Keratinocyte (primary cell): ENCODE data around the gene BAG3. TPM values are rescaled to one million over a fixed set of nuclear protein-coding genes. Genes with fewer than 3 reads are reported as not detected.
A peak's percentile ranks its signal among the peaks of the same experiment; 100 is the strongest.

Source experiments
- DNase-seq: peaks from one replicate; pipeline ENCODE4 v3.0.0-alpha.2; 2011; ENCODE audit warnings: low read depth, missing footprints, low spot score
- FAIRE-seq: peaks from 2 replicates; lab custom pipeline; 2011; peaks lifted over from hg19 to GRCh38; lab: Jason Lieb, UNC
- H2AFZ ChIP-seq: 2 replicates; pipeline ENCODE4 v1.6.0; 2012; ENCODE audit warnings: low read length, control low read depth, inconsistent platforms; ENCODE audit not compliant: control insufficient read depth
- H3K27ac ChIP-seq: 2 replicates; pipeline ENCODE4 v1.5.1; 2011; ENCODE audit warnings: low read length; ENCODE audit not compliant: control insufficient read depth, insufficient read depth
- H3K27me3 ChIP-seq: 3 replicates; pipeline ENCODE4 v1.6.0; 2011; ENCODE audit warnings: low read length; ENCODE audit not compliant: control insufficient read depth, insufficient read depth; ENCODE audit errors: extremely low read depth
- H3K36me3 ChIP-seq, 2 experiments: 2 replicates in 1 of 2; 3 replicates in 1 of 2; pipeline ENCODE4 v1.5.1; 2011; ENCODE audit warnings: low read length in 2 of 2, mild to moderate bottlenecking in 1 of 2; ENCODE audit not compliant: control insufficient read depth in 2 of 2, insufficient read depth in 2 of 2; ENCODE audit errors: extremely low read depth in 1 of 2
- H3K4me1 ChIP-seq: 3 replicates; pipeline ENCODE4 v1.5.1; 2011; ENCODE audit warnings: low read length; ENCODE audit not compliant: control insufficient read depth, insufficient read depth; ENCODE audit errors: extremely low read depth
- H3K4me2 ChIP-seq: 3 replicates; pipeline ENCODE4 v1.6.0; 2011; ENCODE audit warnings: low read depth, low read length; ENCODE audit not compliant: control insufficient read depth, insufficient read depth; ENCODE audit errors: extremely low read depth
- H3K4me3 ChIP-seq, 3 experiments: fragments of 200-600 bp in 1 of 3; sonication (generic) in 1 of 3; 2 replicates in 2 of 3; 3 replicates in 1 of 3; pipeline ENCODE4 v1.5.1; 2011 to 2016; ENCODE audit warnings: low read length in 3 of 3, mild to moderate bottlenecking in 3 of 3, control low read depth in 2 of 3, inconsistent platforms in 1 of 3, low read depth in 1 of 3, mixed read lengths in 1 of 3, mixed run types in 1 of 3, moderate library complexity in 1 of 3; ENCODE audit not compliant: control insufficient read depth in 2 of 3, insufficient read depth in 2 of 3; ENCODE audit errors: extremely low read depth in 1 of 3
- H3K79me2 ChIP-seq: 2 replicates; pipeline ENCODE4 v1.6.0; 2012; ENCODE audit warnings: low read length; ENCODE audit not compliant: control insufficient read depth, insufficient read depth
- H3K9ac ChIP-seq: 3 replicates; pipeline ENCODE4 v1.6.0; 2011; ENCODE audit warnings: low read length; ENCODE audit not compliant: control insufficient read depth, insufficient read depth; ENCODE audit errors: extremely low read depth
- H3K9me1 ChIP-seq: 3 replicates; pipeline ENCODE4 v1.6.0; 2011; ENCODE audit warnings: low read length; ENCODE audit not compliant: control insufficient read depth, insufficient read depth; ENCODE audit errors: extremely low read depth
- H3K9me3 ChIP-seq: 2 replicates; pipeline ENCODE4 v1.5.1; 2012; ENCODE audit warnings: low read depth, low read length; ENCODE audit not compliant: control insufficient read depth
- H4K20me1 ChIP-seq: 3 replicates; pipeline ENCODE4 v1.6.0; 2011; ENCODE audit warnings: low read length; ENCODE audit not compliant: control insufficient read depth, insufficient read depth; ENCODE audit errors: extremely low read depth
- CTCF ChIP-seq, 3 experiments: IDR thresholded peaks in 1 of 3; conservative IDR thresholded peaks in 1 of 3; optimal IDR thresholded peaks in 1 of 3; 2 replicates in 2 of 3; 3 replicates in 1 of 3; pipeline versions ENCODE3 to v1.5.1; 2011; ENCODE audit warnings: low read length in 3 of 3, mild to moderate bottlenecking in 3 of 3, moderate library complexity in 2 of 3, control low read depth in 1 of 3, inconsistent platforms in 1 of 3; ENCODE audit not compliant: insufficient read depth in 2 of 3; ENCODE audit errors: extremely low read depth in 1 of 3
- EZH2 ChIP-seq: IDR thresholded peaks from one replicate; pipeline ENCODE4 v1.6.1; 2012; ENCODE audit warnings: inconsistent platforms, mild to moderate bottlenecking, low read length, moderate library complexity
- dilution Hi-C: fragments of 300-500 bp; cut with MboI; formaldehyde crosslinking; loops from one replicate; pipeline ENCODE4 v1.7.0; 2020; ENCODE audit warnings: low sequenced_read_pairs; ENCODE audit not compliant: extremely low pct_ligation_motif_present
- polyA plus RNA-seq, 5 experiments: library from polyadenylated mRNA; depleted of rRNA in 3 of 5; stranded (reverse) in 3 of 5; stranded (forward) in 1 of 5; unstranded in 1 of 5; fragments of >200 nt; gene quantifications; 1 replicate in 1 of 5; 2 replicates in 3 of 5; 3 replicates in 1 of 5; pipeline versions ENCODE4 v1.2.1 to v1.2.3, GENCODE V29; 2011 to 2012; ENCODE audit warnings: missing spikeins in 2 of 5, low read depth in 1 of 5, low replicate concordance in 1 of 5

BAG3 gene
- polyA plus RNA-seq, 1 donor (not counting 4 experiments of a cell fraction or from before 2014, with no cell fraction given), result 26.2 TPM

DNA sequence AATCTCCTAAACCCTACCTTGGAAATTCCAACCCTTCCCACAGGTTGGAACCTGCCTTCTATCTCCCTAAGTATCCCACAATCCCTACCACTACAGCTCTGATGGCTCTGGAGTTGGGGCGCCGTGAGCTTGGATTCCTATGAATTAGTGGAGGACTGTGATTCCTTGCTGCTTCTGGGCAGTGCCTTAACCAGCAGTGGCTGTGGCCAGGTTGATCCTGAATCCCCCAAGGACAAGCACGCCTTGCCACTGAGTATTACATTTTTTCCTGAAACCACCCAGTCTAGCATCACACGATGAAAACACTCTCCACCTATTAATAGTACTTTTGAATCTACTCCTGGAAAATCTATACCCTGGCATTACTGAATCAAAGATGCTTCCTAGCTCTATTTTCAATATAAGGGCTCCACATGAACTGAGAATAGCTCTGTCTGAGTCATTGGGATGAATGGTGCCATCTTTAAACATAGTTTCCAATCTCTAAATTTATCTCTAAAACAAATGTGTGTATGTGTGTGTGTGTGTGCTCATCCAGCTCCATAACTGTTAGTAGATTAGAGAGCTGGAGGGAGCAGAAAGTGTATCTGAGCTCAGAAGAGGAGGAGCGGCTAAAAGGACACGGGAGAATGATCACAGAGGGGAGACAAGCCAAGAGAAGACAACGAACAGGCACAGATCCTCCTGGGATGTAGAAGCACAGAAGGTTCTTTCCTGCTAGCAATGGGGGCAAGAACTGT, 62.7 kb downstream of the BAG3 start:
- H2AFZ ChIP-seq, result peak overlapping the region; percentile 33
- no peak overlapping the region for H3K27ac ChIP-seq
- H3K9ac ChIP-seq, result no peak overlapping the region
- no peaks in the 10 kb centered on the region for H3K36me3 ChIP-seq
- DNase-seq (no peak), FAIRE-seq (no peak)
- H3K4me1 ChIP-seq, result no peaks in the 10 kb centered on the region
- no peak overlapping the region for H3K4me2 ChIP-seq
- no peaks in the 10 kb centered on the region for H3K27me3 ChIP-seq
- H4K20me1 ChIP-seq, result no peaks in the 10 kb centered on the region
- dilution Hi-C loops, result no loop called here
- H3K4me3 ChIP-seq, result no peak overlapping the region
- H3K9me1 ChIP-seq, result no peaks in the 10 kb centered on the region
- H3K79me2 ChIP-seq, result no peaks in the 10 kb centered on the region
- TF ChIP-seq CTCF (optimal IDR thresholded peaks at IDR 0.05 in 1 of 3, IDR thresholded peaks at IDR 0.05 in 1 of 3, conservative IDR thresholded peaks at IDR 0.05 in 1 of 3; ENCODE audit: extremely low read depth in 1 of 3, insufficient read depth in 2 of 3, low read length in 3 of 3), result no peak
- no peak for TF ChIP-seq EZH2
- H3K9me3 ChIP-seq, result no peaks in the 10 kb centered on the region

DNA sequence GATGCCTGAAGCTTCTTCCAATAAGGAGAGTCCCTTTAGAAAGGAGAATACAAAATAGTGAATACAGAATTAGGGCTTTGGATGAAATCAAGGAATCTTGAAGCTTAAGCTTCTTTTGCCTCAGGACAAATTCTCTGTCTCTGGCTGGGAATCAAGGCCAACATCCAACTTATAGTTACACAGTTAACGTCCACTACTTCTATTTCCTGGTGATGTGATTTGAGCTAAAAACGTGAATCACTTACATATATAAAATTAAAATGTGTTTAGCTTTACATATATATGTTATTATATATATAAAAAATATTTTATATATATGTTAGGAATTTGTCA, 63.3 kb downstream of the BAG3 start:
- Histone ChIP-seq H3K27me3 (no peaks in the 10 kb centered on the region), H3K9me1 (no peaks in the 10 kb centered on the region), H3K9ac (no peak overlapping the region), H3K4me1 (no peaks in the 10 kb centered on the region), H3K27ac (no peak overlapping the region), H3K36me3 (no peaks in the 10 kb centered on the region), H4K20me1 (no peaks in the 10 kb centered on the region), H2AFZ (peak overlapping the region; percentile 33), H3K79me2 (no peaks in the 10 kb centered on the region), H3K4me2 (no peak overlapping the region), H3K4me3 (no peak overlapping the region), H3K9me3 (no peaks in the 10 kb centered on the region)
- TF ChIP-seq EZH2, result no peak
- no peak for TF ChIP-seq CTCF (optimal IDR thresholded peaks at IDR 0.05 in 1 of 3, IDR thresholded peaks at IDR 0.05 in 1 of 3, conservative IDR thresholded peaks at IDR 0.05 in 1 of 3; ENCODE audit: extremely low read depth in 1 of 3, insufficient read depth in 2 of 3, low read length in 3 of 3)
- DNase-seq (no peak), FAIRE-seq (no peak)
- dilution Hi-C loops, result no loop called here
